IPS DF 4.7 (cell line): ENCODE measurements around the gene PCDHB1.
"Not testable (repeated sequence)": the region's sequence is repeated elsewhere in the genome, so short reads cannot be mapped to it uniquely, and the experiment has no call there.

ENCODE experiments used
- DNase-seq: peaks from one replicate; pipeline ENCODE4 v3.0.0-alpha.2; 2013; ENCODE audit warnings: low spot score; ENCODE audit errors: extremely low read depth

The PCDHB1 gene

DNA sequence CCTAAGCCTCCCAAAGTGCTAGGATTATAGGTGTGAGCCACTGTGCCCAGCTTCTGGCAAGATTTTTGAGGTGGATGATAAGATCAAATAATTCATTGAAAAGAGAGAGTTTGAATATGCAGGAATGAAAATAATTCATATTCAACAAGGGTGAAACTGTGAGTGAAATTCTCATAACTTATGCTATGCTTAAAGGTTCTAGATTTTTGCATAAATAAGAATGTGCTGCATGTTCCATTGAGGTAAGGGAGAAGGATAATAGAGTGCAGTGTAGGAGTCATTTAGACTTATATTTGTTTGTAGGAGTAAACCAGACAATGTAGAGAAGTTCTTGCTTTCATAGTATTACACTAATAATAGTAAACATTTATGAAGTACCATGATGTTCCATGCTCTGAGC, 31.1 kb downstream of the PCDHB1 start:
- no peak for DNase-seq

DNA sequence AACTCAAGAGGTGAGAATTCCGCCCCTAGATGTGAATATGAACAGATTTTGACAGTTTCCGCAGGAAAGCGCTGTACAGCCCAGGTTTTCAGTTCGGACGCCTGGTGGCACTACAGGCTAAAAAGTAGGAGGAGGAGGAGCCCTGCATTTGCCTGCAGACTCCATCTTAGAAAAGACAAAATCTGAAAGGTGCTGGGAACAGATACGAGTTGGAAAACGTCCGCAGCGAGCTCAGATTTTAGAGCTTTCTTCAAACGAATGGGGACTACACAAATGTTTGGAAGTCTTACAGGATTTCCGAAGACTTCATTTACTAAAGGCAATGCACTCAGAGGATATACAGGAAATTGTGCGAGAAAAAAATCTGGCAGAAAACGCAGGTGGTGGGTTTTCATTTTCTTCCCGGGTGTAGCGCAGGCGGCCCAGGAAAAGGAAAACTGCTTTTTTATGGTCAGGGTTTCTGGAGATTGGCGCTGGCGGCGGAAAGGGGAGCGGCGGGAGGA, 33.4 kb downstream of the PCDHB1 start:
- DNase-seq = no peak

DNA sequence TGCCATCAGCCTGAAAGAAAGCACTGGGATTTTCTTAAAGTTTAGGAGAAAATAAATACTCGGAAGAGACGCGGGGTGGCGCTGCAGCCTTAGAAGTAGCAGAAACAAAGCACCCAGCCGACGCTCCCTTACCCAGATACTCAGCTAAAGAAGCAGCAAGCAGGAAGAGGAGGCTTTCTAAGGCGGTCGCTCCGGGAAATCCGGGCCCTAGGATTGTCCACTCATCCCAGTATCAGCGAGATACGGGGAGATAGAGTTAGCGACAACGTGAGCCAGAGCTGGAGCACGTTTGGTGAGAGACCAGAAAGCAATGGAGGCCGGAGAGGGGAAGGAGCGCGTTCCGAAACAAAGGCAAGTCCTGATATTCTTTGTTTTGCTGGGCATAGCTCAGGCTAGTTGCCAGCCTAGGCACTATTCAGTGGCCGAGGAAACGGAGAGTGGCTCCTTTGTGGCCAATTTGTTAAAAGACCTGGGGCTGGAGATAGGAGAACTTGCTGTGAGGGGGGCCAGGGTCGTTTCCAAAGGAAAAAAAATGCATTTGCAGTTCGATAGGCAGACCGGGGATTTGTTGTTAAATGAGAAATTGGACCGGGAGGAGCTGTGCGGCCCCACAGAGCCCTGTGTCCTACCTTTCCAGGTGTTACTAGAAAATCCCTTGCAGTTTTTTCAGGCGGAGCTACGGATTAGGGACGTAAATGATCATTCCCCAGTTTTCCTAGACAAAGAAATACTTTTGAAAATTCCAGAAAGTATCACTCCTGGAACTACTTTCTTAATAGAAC, 43.5 kb downstream of the PCDHB1 start, which contains the start of gene PCDHB2:
TSS of gene PCDHB2 (plus strand) at position 135 of the 782 bp plus-strand sequence. CDS start at position 311, 176 bp downstream.
- DNase-seq = peak; percentile 85

DNA sequence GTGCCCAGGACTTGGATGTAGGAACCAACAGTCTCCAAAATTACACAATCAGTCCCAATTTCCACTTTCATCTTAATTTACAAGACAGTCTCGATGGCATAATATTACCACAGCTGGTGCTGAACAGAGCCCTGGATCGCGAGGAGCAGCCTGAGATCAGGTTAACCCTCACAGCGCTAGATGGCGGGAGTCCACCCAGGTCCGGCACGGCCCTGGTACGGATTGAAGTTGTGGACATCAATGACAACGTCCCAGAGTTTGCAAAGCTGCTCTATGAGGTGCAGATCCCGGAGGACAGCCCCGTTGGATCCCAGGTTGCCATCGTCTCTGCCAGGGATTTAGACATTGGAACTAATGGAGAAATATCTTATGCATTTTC, 44.1 kb downstream of the PCDHB1 start:
- no peak for DNase-seq

DNA sequence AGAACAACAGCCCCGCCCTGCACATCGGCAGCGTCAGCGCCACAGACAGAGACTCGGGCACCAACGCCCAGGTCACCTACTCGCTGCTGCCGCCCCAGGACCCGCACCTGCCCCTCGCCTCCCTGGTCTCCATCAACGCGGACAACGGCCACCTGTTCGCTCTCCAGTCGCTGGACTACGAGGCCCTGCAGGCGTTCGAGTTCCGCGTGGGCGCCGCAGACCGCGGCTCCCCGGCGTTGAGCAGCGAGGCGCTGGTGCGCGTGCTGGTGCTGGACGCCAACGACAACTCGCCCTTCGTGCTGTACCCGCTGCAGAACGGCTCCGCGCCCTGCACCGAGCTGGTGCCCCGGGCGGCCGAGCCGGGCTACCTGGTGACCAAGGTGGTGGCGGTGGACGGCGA, 45.0 kb downstream of the PCDHB1 start:
- not testable (repeated sequence) for DNase-seq

DNA sequence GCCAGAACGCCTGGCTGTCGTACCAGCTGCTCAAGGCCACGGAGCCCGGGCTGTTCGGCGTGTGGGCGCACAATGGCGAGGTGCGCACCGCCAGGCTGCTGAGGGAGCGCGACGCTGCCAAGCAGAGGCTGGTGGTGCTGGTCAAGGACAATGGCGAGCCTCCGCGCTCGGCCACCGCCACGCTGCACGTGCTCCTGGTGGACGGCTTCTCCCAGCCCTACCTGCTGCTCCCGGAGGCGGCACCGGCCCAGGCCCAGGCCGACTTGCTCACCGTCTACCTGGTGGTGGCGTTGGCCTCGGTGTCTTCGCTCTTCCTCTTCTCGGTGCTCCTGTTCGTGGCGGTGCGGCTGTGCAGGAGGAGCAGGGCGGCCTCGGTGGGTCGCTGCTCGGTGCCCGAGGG, 45.4 kb downstream of the PCDHB1 start:
- DNase-seq = not testable (repeated sequence)

DNA sequence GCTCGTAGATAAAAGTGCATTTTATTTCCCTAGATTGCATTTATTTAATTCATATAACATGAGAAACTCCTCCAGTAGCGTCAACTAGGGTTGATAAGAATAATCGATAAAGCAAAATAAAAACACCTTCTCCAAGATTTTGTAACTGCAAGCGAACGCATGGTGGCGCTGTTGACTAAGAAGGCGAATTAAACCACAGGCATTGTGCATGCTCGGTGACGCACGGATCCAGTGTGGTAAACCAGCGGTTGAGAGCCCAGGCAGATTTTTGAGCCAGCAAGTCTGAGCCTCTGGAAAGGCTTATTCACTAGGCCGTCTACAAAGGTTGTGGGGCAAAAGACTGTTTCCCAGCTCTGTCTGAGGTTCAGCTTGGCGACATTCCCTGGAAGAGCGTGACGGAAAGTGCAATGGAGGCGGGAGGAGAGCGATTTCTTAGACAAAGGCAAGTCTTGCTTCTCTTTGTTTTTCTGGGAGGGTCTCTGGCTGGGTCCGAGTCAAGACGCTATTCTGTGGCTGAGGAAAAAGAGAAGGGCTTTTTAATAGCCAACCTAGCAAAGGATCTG, 49.1 kb downstream of the PCDHB1 start, which contains the start of gene PCDHB3:
TSS of gene PCDHB3 (plus strand) at position 231 of the 563 bp plus-strand sequence. CDS start at position 408, 177 bp downstream.
- peak; percentile 60 for DNase-seq

DNA sequence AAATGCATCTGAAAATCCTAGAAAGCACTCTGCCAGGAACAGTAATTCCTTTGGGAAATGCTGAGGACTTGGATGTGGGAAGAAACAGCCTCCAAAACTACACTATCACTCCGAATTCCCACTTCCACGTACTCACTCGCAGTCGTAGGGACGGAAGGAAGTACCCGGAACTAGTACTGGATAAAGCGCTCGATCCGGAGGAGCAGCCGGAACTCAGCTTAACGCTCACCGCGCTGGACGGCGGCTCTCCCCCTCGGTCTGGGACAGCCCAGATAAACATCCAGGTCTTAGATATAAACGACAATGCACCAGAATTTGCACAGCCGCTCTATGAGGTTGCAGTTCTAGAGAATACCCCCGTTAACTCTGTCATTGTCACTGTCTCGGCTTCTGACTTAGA, 49.9 kb downstream of the PCDHB1 start:
- DNase-seq = no peak

DNA sequence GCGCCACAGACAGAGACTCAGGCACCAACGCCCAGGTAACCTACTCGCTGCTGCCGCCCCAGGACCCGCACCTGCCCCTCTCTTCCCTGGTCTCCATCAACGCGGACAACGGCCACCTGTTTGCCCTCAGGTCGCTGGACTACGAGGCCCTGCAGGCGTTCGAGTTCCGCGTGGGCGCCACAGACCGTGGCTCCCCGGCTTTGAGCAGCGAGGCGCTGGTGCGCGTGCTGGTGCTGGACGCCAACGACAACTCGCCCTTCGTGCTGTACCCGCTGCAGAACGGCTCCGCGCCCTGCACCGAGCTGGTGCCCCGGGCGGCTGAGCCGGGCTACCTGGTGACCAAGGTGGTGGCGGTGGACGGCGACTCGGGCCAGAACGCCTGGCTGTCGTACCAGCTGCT, 50.9 kb downstream of the PCDHB1 start:
- not testable (repeated sequence) for DNase-seq

DNA sequence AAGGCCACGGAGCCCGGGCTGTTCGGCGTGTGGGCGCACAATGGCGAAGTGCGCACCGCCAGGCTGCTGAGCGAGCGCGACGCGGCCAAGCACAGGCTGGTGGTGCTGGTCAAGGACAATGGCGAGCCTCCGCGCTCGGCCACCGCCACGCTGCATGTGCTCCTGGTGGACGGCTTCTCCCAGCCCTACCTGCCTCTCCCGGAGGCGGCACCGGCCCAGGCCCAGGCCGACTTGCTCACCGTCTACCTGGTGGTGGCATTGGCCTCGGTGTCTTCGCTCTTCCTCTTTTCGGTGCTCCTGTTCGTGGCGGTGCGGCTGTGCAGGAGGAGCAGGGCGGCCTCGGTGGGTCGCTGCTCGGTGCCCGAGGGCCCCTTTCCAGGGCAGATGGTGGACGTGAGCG, 51.3 kb downstream of the PCDHB1 start:
- not testable (repeated sequence) for DNase-seq

DNA sequence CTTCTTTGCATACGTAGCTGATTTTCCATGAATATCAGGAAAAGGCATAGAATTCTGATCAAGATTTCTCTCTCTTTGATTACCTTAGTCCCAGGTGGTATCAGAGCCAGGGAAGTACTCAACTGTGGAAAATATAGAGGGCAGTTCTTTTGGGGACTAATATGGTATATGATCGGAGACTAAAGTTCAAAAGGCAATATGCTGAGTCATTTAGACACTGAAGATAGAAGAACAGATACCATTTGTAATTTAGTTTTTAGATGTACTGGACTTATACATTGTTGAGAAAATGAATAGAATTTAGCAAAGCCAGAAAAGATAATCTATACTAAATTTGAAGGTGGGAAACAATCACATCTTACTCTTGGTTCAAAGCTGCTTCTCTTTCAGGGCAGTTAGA, 54.2 kb downstream of the PCDHB1 start:
- no peak for DNase-seq
